ENCODE measurements around the gene SMIM20.

- no peak for TF ChIP-seq CTCF (conservative IDR thresholded peaks at IDR 0.05 in 1 of 2, IDR thresholded peaks at IDR 0.05 in 1 of 2; ENCODE audit: extremely low read depth in 1 of 2, insufficient read depth in 1 of 2, low read depth in 1 of 2, low read length in 2 of 2)
- TF ChIP-seq EZH2 (IDR thresholded peaks at IDR 0.05; ENCODE audit: borderline replicate concordance, low read length), result no peak
These were observed 37.5 kb downstream of the SMIM20 start for GRCh38 chr4:25951390-25951952.
